Adrenal gland (tissue), 12 donors: Measurements from ENCODE around the gene CDK1. TPM values are rescaled to one million over a fixed set of nuclear protein-coding genes. Genes with fewer than 3 reads are reported as not detected.

Source experiments
- DNase-seq, 7 donors: peaks; one replicate each; pipeline ENCODE4 v3.0.0-alpha.2; 2019 to 2020
- H3K27ac ChIP-seq, 5 donors: fragments of 200-600 bp; sonication (generic) in 4 of 5; 1 replicate in 3 of 5; 2 replicates in 2 of 5; pipeline versions ENCODE4 v1.5.1 to v1.8.0; 2016 to 2020; ENCODE audit warnings: mild to moderate bottlenecking in 1 of 5
- H3K27me3 ChIP-seq: fragments of 200-600 bp; 2 replicates; pipeline ENCODE4 v1.8.0; 2021
- H3K36me3 ChIP-seq, 2 donors: fragments of 200-600 bp; replicated peaks in 1 of 2; 1 replicate in 1 of 2; 2 replicates in 1 of 2; pipeline versions ENCODE4 v1.5.1 to v1.8.0; 2018 to 2022
- H3K4me1 ChIP-seq, 2 donors: fragments of 200-600 bp; replicated peaks in 1 of 2; 1 replicate in 1 of 2; 2 replicates in 1 of 2; pipeline versions ENCODE4 v1.5.1 to v1.8.0; 2018 to 2021
- H3K4me3 ChIP-seq, 4 donors: fragments of 200-600 bp; sonication (generic) in 3 of 4; one replicate each; pipeline ENCODE4 v1.5.1; 2016 to 2018
- H3K9me3 ChIP-seq, 3 donors: fragments of 200-600 bp; sonication (generic) in 1 of 3; replicated peaks in 1 of 3; 1 replicate in 2 of 3; 2 replicates in 1 of 3; pipeline versions ENCODE4 v1.5.1 to v1.8.0; 2016 to 2021
- POLR2A ChIP-seq, 2 donors: fragments of 450-650 bp; IDR thresholded peaks; one replicate each; pipeline ENCODE4 v1.6.1; 2017; ENCODE audit warnings: antibody characterized with exemption in 2 of 2, mild to moderate bottlenecking in 2 of 2, moderate library complexity in 1 of 2
- WGBS, 4 donors: extraction: QIAGEN DNeasy Blood & Tissue Kit in 2 of 4; methylation state at CpG; one replicate each; pipeline versions ENCODE4 v1.1.5 to v1.1.7; 2013 to 2017; 5-methylcytosine and 5-hydroxymethylcytosine counted together
- intact Hi-C, 2 donors: fragments of 100-400 bp; cut with DNase I; formaldehyde crosslinking; loops; one replicate each; pipeline versions ENCODE4 v1.14.1 to v1.15.0; 2022 to 2023
- polyA plus RNA-seq, 3 donors: library from polyadenylated mRNA; stranded (reverse); fragments of 200-250 nt in 2 of 3; fragments of 350-450 nt in 1 of 3; fragmentation: Illumina TruSeq in 1 of 3; extraction: RNeasy Lipid Tissue Mini Kit (QIAGEN cat#74804) in 1 of 3; gene quantifications; one replicate each; pipeline ENCODE4 v1.2.3, GENCODE V29; 2013 to 2014
- total RNA-seq, 9 donors: library from RNA; depleted of rRNA in 4 of 9; stranded (reverse); fragments of >200 nt in 4 of 9; fragments of 120-200 nt in 1 of 9; fragmentation: NEBNext Ultra II Directional in 1 of 9; extraction: Animal tissue kit (Norgen Biotek cat#: 25700) in 1 of 9; gene quantifications; one replicate each; pipeline versions ENCODE4 v1.1.0 to v1.2.4, GENCODE V29; 2013 to 2023
- TF ChIP-seq, protein P1 (sequence below), 6 experiments: fragments of 450-650 bp in 4 of 6; fragments of 200-600 bp in 2 of 6; sonication (generic) in 1 of 6; IDR thresholded peaks; 1 replicate in 5 of 6; 2 replicates in 1 of 6; pipeline versions ENCODE4 v1.5.1 to v1.8.0; 2016 to 2021; ENCODE audit warnings: antibody characterized with exemption in 6 of 6, mild to moderate bottlenecking in 2 of 6, moderate library complexity in 1 of 6
- donor health status: healthy with polysubstance abuse.
- donor health status: Bipolar disorder and iron deficiency.
- donor health status: DM: yes; HTN: yes; CAD: no.
- donor health status: DM: no; HTN: no; CAD: no.
- donor health status: DM: no; HTN: no; CAD: no.
- donor health status: DM: yes; HTN: yes; CAD: no.

Gene CDK1
- total and polyA plus RNA-seq, 12 donors: 1.1 to 44.3 (median 2.4) TPM

DNA sequence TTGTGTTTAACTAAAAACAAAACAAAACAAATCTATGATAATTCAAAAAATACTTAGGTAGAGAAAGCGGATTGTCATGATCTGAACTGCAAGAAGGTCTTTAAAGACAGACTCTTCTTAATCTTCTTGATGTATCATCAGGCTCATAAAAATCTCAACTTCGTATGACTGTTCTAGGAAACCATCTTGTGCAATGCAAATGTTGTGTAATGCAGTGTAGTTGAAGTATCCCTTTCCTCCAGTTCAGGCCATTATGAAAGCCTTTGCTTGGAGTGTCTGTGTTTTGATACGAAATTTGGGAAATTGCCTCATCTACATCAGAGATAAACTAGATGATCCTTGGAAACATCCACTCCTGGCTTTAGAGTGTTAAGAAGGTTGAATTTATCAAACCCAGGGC lies 30.9 kb downstream of the CDK1 start:
- H3K36me3 ChIP-seq: no peaks in the 10 kb centered on the region
- no peaks in the 10 kb centered on the region for H3K27me3 ChIP-seq
- no peak overlapping the region for H3K4me3 ChIP-seq
- H3K27ac ChIP-seq: no peak overlapping the region
- H3K4me1 ChIP-seq: peaks cover 6 to 18% of the 10 kb centered on the region in 2 donors
- TF ChIP-seq, protein P1, sequence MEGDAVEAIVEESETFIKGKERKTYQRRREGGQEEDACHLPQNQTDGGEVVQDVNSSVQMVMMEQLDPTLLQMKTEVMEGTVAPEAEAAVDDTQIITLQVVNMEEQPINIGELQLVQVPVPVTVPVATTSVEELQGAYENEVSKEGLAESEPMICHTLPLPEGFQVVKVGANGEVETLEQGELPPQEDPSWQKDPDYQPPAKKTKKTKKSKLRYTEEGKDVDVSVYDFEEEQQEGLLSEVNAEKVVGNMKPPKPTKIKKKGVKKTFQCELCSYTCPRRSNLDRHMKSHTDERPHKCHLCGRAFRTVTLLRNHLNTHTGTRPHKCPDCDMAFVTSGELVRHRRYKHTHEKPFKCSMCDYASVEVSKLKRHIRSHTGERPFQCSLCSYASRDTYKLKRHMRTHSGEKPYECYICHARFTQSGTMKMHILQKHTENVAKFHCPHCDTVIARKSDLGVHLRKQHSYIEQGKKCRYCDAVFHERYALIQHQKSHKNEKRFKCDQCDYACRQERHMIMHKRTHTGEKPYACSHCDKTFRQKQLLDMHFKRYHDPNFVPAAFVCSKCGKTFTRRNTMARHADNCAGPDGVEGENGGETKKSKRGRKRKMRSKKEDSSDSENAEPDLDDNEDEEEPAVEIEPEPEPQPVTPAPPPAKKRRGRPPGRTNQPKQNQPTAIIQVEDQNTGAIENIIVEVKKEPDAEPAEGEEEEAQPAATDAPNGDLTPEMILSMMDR (IDR thresholded peaks at IDR 0.05): no peak
- no peaks in the 10 kb centered on the region for H3K9me3 ChIP-seq
- intact Hi-C loops: no loop called here
- WGBS, 4 donors: 59 to 71% (median 63%) methylated on average over 3 of the region's 3 CpGs
- peak in 1 of 7 donors; percentile 23 for DNase-seq

DNA sequence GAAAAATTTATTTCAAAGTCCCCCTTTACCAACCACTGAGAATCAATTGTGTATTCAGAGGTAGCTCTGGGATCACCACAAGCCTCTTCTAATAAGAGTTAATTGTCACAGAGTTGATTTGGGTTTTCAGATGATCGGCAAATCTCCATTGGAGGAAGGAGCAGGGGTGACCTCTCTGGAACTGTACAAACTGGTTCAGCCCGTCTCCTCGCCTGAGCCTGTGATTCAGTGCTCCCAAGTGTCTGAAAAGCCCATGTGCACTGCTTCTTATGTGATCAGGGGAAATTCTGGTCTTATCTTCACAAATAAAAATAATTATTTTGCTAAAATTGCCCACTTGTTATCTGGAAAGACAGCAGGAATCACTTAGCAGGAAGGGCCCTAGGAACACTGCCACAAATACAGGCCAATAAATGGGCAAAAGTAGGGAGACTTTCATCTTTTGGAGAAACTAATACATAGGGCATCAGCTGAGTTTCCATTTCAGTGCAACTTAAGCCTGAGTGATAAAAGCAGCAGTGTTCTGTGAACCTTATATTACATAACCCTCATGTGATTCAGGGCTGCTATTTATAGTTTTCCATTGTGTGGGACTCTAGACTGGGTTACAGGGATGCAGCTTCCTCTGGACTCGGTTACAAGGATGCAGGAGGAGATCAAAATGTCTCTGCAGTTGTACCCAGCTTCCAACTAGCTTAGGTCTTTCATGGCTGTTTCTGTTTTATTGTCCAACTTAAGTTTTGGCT lies 32.3 kb downstream of the CDK1 start:
- intact Hi-C loops: loop anchor here (5.0 to 10.0 kb wide), 2 partner anchors 322 to 774 kb away; no protein-coding TSS in a partner anchor
- H3K27ac ChIP-seq: peak overlapping the region in 3 of 5 donors; percentile 23 to 71 (median 50)
- no peaks in the 10 kb centered on the region for H3K9me3 ChIP-seq
- no peaks in the 10 kb centered on the region for H3K27me3 ChIP-seq
- H3K4me3 ChIP-seq: no peak overlapping the region
- no peaks in the 10 kb centered on the region for H3K36me3 ChIP-seq
- DNase-seq: peak in 1 of 7 donors; percentile 21
- H3K4me1 ChIP-seq: peaks cover 6 to 18% of the 10 kb centered on the region in 2 donors
- TF ChIP-seq, protein P1 (IDR thresholded peaks at IDR 0.05): no peak
- TF ChIP-seq POLR2A (IDR thresholded peaks at IDR 0.05): no peak
- 40 to 50% (median 44%) methylated on average over 4 of the region's 4 CpGs for WGBS, 4 donors

DNA sequence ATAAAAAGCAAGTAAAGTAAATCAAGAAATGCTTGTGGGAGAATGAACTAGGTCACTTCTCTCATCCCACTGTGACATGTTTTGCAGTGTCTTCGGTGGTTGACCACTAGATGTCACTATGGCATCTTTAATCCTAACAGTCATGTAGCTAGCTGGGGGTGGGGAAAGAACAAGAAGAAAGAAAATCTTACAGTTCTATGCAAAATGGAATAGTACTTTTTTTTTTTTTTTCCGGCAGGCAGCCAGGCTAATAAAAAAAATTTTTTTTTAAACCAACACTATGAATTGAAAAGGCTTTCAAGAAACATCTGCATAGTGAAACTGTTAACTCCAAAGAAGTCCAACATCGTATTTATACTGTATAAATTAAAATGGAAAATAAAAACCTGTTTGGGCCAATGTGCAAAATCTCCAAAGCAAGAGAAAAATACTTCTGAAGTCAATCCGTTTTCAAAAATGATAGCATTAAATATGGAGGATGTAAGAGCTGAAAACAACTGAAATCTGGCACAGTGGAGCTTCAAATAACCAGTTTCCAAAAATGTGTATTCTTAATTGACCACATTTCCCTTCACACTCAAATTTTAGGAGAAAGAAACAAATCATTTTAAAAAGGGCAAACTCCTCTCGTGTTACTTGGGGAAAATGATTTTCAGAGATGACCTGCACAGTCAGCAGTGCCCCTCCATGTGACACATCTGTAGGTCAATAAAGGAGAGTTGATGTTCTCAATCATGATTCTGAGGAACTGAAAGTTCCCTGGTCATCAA lies 38.5 kb downstream of the CDK1 start:
- H3K27me3 ChIP-seq: no peaks in the 10 kb centered on the region
- WGBS, 4 donors: 8 to 14% (median 11%) methylated on average over 5 of the region's 5 CpGs
- peak; percentile 53 to 81 (median 70) for DNase-seq
- H3K9me3 ChIP-seq: no peaks in the 10 kb centered on the region
- peaks cover 6 to 19% of the 10 kb centered on the region in 2 donors for H3K4me1 ChIP-seq
- TF ChIP-seq POLR2A (IDR thresholded peaks at IDR 0.05): no peak
- TF ChIP-seq, protein P1 (IDR thresholded peaks at IDR 0.05): peak; percentile 65 to 97 (median 88)
- no peaks in the 10 kb centered on the region for H3K36me3 ChIP-seq
- no peak overlapping the region for H3K4me3 ChIP-seq
- intact Hi-C loops: loop anchor here (5.0 to 10.0 kb wide), 3 partner anchors 145 to 768 kb away; no protein-coding TSS in a partner anchor
- H3K27ac ChIP-seq: peak overlapping the region in 3 of 5 donors; percentile 18 to 50 (median 26)

DNA sequence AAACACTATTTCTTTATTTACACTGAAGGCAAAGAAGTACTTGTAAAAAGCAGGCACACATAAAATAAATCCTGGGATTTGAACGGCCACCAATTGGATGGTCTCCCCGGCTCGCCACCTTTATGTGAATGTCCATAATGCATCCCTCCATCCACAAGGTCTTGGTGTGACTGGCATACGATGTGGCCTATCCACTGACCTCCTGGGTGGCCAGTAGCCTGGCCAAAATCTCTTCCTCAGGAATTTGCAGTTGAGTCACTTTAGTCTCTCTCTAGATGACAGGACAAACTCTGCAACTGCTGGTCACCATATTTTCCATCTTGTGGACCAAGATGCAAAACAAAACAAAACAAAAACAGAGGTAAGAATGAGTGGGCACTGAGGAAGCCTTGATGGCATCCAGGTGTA lies 39.1 kb downstream of the CDK1 start:
- no peaks in the 10 kb centered on the region for H3K36me3 ChIP-seq
- WGBS, 4 donors: 66 to 81% (median 75%) methylated on average over 4 of the region's 4 CpGs
- DNase-seq: peak in 4 of 7 donors; percentile 18 to 55 (median 26)
- intact Hi-C loops: loop anchor here (5.0 to 10.0 kb wide), 3 partner anchors 145 to 767 kb away; no protein-coding TSS in a partner anchor
- no peak overlapping the region for H3K4me3 ChIP-seq
- H3K27ac ChIP-seq: peak overlapping the region in 3 of 5 donors; percentile 26 to 50 (median 49)
- TF ChIP-seq, protein P1 (IDR thresholded peaks at IDR 0.05): no peak
- TF ChIP-seq POLR2A (IDR thresholded peaks at IDR 0.05): no peak
- no peaks in the 10 kb centered on the region for H3K27me3 ChIP-seq
- H3K9me3 ChIP-seq: no peaks in the 10 kb centered on the region
- peaks cover 6 to 19% of the 10 kb centered on the region in 2 donors for H3K4me1 ChIP-seq
